Measurements from ENCODE around the gene NQO1. TPM values are rescaled to one million over a fixed set of nuclear protein-coding genes. Genes with fewer than 3 reads are reported as not detected.
"Not testable (repeated sequence)": the region's sequence is repeated elsewhere in the genome, so short reads cannot be mapped to it uniquely, and the experiment has no call there.

NQO1 gene
- total RNA-seq, 4 donors from 2014 or later = 39.1 to 59.8 (median 49.4) TPM

GRCh38 chr16:69762814-69763598, 36.6 kb upstream of the NQO1 start:
- TF ChIP-seq CTCF (IDR thresholded peaks at IDR 0.05 in 4 of 5, conservative IDR thresholded peaks at IDR 0.05 in 1 of 5) = no peak
- no peak for TF ChIP-seq POLR2A (IDR thresholded peaks at IDR 0.05)
- in situ Hi-C loops (cut with MboI; ENCODE audit: low sequenced_read_pairs in 4 of 4) = loop anchor here in 1 of 4 donors (25.0 kb wide), 1 partner anchor 376 kb away; the partner anchor contains the start of gene TERF2

GRCh38 chr16:69761983-69762813, 35.8 kb upstream of the NQO1 start, which contains the start of gene WWP2:
WWP2 (plus strand) TSS chr16:69762332; CDS start chr16:69787011, 24,679 bp downstream.
- peak within 1 kb of the TSS; percentile 90 to 99 (median 96) for H3K4me3 ChIP-seq
- ATAC-seq = peak; percentile 90
- intact Hi-C loops (cut with DNase I; ENCODE audit: low total_unique reads) = no loop called here
- H3K36me3 ChIP-seq = no peaks in the 10 kb centered on the region
- no peaks in the 10 kb centered on the region for H3K27me3 ChIP-seq
- H3K9me3 ChIP-seq = no peaks in the 10 kb centered on the region
- peak within 1 kb of the TSS; percentile 82 to 90 (median 84) for H3K27ac ChIP-seq
- in situ Hi-C loops (cut with MboI; ENCODE audit: low sequenced_read_pairs in 4 of 4) = loop anchor here in 1 of 4 donors (25.0 kb wide), 1 partner anchor 375 kb away; the partner anchor contains the start of gene TERF2
- peak; percentile 26 to 56 for DNase-seq
- peaks cover 15 to 16% of the 10 kb centered on the region in 2 donors for H3K4me1 ChIP-seq
- peak; percentile 34 to 56 for TF ChIP-seq POLR2A (IDR thresholded peaks at IDR 0.05)
- peak in 1 of 5 experiments; percentile 10 for TF ChIP-seq CTCF (IDR thresholded peaks at IDR 0.05 in 4 of 5, conservative IDR thresholded peaks at IDR 0.05 in 1 of 5)

More at GRCh38 chr16:69762814-69763598, 36.6 kb upstream of the NQO1 start:
- Histone ChIP-seq H3K36me3 (no peaks in the 10 kb centered on the region), H3K9me3 (no peaks in the 10 kb centered on the region), H3K27ac (peak overlapping the region; percentile 82 to 90 (median 84)), H3K4me3 (peak overlapping the region; percentile 90 to 99 (median 96)), H3K4me1 (peaks cover 15 to 16% of the 10 kb centered on the region in 2 donors), H3K27me3 (no peaks in the 10 kb centered on the region)
- intact Hi-C loops (cut with DNase I; ENCODE audit: low total_unique reads) = no loop called here
- DNase-seq (no peak), ATAC-seq (peak; percentile 55 to 60)

GRCh38 chr16:69757375-69757774, 31.0 kb upstream of the NQO1 start:
- H3K4me3 ChIP-seq; DNase-seq; H3K9me3 ChIP-seq; H3K27me3 ChIP-seq; intact Hi-C loops (cut with DNase I; ENCODE audit: low total_unique reads); H3K36me3 ChIP-seq; ATAC-seq; H3K27ac ChIP-seq: not testable (repeated sequence)
- in situ Hi-C loops (cut with MboI; ENCODE audit: low sequenced_read_pairs in 4 of 4) = loop anchor here in 2 of 4 donors (10.0 to 25.0 kb wide), 2 partner anchors 363 to 370 kb away; partner anchors contain the start of gene TERF2 (in 1 of the 2)
- peaks cover 18 to 22% of the 10 kb centered on the region in 2 donors for H3K4me1 ChIP-seq

- peaks cover 0 to 9% of the 10 kb centered on the region in 2 donors for H3K36me3 ChIP-seq
- no peak for DNase-seq
- no peaks in the 10 kb centered on the region for H3K9me3 ChIP-seq
- intact Hi-C loops (cut with DNase I; ENCODE audit: low total_unique reads) = no loop called here
- no peak for TF ChIP-seq POLR2A (IDR thresholded peaks at IDR 0.05)
- TF ChIP-seq CTCF (IDR thresholded peaks at IDR 0.05 in 4 of 5, conservative IDR thresholded peaks at IDR 0.05 in 1 of 5) = no peak
- H3K4me1 ChIP-seq = peaks cover 14 to 19% of the 10 kb centered on the region in 2 donors
- no peak for ATAC-seq
- H3K27me3 ChIP-seq = no peaks in the 10 kb centered on the region
- H3K4me3 ChIP-seq = no peak overlapping the region
- H3K27ac ChIP-seq = no peak overlapping the region
- in situ Hi-C loops (cut with MboI; ENCODE audit: low sequenced_read_pairs in 4 of 4) = loop anchor here in 2 of 4 donors (10.0 to 25.0 kb wide), 2 partner anchors 362 to 369 kb away; partner anchors contain the start of gene TERF2 (in 1 of the 2)
These were observed 30.3 kb upstream of the NQO1 start for GRCh38 chr16:69756705-69757104.

Data from gastrocnemius medialis (tissue), 4 donors.